HG03520 (cell line): ENCODE data around the gene EPHA8.

Source experiments
- ATAC-seq: cut with Tn5 transposase; IDR thresholded peaks from one replicate; pipeline ENCODE4 v1.9.1; 2021; ENCODE audit warnings: mild to moderate bottlenecking, moderate library complexity; ENCODE audit not compliant: unreplicated experiment

The EPHA8 gene

DNA sequence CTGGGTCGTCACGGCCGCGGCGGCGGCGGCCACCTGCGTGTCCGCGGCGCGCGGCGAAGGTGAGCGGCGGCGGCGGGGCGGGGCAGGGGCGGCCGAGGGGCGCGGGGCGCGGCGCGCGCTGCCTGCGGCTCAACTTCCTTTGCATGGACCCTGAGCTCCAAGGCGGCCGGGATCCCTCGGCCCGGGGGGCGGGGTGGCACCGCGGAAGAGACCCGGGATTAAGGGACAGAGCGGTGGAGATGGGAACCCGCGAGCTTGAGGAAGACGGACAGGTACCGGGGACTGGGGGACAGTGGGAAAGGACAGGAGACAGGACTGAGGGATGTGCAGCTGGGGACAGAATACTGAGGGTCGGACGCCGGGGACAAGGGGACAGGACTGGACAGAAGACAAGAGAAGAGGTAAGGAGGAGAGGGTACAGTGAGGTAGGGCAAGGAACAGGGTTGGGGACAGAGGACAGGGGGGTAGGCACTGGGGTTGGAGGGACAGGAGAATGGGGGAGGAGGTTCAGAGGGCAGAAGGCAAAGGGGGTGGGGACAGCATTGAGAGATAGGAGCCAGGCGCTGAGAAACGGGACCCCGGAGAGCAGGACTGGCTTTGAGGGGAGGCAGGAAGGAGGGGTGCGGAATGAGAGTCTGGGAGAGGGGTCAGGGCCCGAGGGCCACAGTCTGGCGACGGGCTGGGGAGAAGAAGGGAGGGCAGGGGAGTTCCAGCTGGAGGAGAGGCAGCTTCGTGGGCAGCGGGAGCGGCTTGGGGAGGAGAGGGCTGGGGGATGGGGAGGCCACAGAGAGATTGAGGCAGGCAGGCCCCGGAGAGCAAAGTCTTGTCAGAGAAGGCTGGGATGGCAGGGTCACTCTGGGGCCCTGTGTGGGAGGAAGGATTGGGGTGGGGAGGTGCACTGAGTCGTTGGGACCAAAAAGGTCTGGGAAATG is 648 bp downstream of the EPHA8 start:
- ATAC-seq: no peak

DNA sequence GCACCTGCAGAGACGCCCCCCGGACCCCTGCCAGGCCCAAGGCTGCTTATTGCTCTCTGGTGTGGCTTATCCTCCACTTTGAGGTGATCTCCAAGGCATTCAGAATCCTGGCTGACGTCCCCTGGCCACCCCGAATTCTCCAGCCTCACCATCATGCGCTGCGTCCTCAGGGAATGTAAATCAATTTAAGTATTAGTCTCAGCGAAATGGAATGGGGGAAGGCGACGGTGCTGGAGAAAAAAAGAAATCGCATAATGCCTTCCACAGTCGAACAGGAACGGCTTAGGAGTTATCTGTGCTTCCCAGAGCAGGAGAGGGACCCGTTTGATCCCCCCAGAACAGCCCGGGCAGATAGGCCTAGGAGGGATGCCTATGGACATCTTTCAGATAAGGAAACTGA is 2.9 kb downstream of the EPHA8 start:
- ATAC-seq: no peak

DNA sequence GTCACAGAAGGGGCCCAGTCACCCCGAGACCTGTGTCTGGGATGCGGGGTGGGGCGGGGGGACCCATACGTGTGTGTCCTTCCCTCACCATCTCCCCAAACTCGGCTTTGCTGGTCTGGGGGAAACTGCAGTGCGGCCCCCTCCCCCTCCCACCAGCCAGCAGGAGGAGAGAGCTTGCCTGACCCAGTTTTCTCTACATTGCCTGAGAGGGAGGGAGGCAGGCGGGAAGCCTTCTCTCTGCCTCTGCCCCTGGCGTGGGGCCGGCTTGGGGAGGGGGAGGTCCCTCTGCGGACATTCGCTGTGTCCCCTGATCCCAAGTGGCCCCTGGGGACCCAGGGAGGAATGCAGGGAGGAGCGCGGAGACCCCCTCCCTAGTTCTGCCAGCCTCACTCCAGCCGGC is 3.9 kb downstream of the EPHA8 start:
- ATAC-seq: no peak

GRCh38 chr1:22567994-22568393 is 4.7 kb downstream of the EPHA8 start:
- ATAC-seq: no peak

- ATAC-seq: no peak
Observed at GRCh38 chr1:22569269-22569668, 6.0 kb downstream of the EPHA8 start.

- no peak for ATAC-seq
Observed at GRCh38 chr1:22570140-22570909, 7.0 kb downstream of the EPHA8 start.

DNA sequence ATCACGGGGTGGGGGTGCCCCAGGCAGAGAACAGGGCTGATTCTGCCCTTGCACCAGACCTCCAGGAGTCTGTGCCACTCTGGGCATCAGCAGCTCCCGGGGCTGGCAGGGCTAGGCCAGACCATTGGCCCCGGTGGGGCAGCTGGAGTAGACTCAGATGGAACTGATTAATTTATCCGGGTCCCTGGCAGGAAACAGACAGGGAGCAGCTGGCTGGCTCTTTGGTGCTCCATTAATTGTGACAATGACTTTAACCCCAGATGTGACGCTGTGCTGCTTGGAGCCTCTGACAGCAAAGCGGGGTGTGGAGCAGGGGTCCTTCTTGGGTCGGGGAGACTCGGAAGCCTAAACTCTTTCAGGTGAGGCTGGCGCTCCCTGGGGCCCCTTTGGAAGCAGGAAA is 9.5 kb downstream of the EPHA8 start:
- ATAC-seq: no peak

GRCh38 chr1:22573237-22573636 is 9.9 kb downstream of the EPHA8 start:
- no peak for ATAC-seq

DNA sequence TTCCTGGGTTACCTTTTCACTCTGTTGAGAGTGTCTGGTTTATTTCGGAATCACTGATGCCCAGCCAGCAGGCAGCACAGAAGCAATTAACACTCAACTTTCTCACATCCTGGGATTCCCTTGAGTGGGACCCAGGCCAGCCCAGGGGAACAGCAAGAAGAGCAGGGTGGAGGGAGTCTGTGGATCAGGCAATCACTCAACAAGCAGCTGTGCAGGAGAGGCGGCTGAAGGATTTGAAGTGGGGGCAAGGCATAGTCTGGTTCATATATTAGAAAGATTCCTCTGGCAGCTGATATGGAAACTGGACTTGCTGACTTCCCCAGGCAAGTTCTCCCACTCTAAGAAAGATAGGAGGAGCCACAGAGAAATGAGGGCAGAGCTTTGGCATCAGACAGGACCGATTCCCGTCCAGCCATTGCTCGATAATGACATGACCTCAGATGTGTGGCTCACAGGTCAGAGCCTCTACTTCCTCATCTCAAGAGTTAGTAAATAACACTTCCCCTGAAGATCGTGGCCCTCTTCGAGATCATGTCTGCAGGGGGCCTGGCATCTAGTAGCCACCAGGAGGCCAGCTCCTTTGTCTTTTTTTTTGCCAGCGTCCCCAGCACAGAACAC is 12.4 kb downstream of the EPHA8 start:
- ATAC-seq: no peak

DNA sequence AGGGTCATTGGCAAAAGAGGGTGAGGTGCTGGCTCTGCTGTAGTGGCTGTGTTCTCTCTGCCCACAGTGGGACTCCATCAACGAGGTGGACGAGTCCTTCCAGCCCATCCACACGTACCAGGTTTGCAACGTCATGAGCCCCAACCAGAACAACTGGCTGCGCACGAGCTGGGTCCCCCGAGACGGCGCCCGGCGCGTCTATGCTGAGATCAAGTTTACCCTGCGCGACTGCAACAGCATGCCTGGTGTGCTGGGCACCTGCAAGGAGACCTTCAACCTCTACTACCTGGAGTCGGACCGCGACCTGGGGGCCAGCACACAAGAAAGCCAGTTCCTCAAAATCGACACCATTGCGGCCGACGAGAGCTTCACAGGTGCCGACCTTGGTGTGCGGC is 12.9 kb downstream of the EPHA8 start:
- ATAC-seq: no peak

GRCh38 chr1:22576617-22577016 is 13.3 kb downstream of the EPHA8 start:
- ATAC-seq: no peak

GRCh38 chr1:22578732-22579361 is 15.6 kb downstream of the EPHA8 start:
- no peak for ATAC-seq

GRCh38 chr1:22579541-22580155 is 16.4 kb downstream of the EPHA8 start:
- ATAC-seq: no peak

DNA sequence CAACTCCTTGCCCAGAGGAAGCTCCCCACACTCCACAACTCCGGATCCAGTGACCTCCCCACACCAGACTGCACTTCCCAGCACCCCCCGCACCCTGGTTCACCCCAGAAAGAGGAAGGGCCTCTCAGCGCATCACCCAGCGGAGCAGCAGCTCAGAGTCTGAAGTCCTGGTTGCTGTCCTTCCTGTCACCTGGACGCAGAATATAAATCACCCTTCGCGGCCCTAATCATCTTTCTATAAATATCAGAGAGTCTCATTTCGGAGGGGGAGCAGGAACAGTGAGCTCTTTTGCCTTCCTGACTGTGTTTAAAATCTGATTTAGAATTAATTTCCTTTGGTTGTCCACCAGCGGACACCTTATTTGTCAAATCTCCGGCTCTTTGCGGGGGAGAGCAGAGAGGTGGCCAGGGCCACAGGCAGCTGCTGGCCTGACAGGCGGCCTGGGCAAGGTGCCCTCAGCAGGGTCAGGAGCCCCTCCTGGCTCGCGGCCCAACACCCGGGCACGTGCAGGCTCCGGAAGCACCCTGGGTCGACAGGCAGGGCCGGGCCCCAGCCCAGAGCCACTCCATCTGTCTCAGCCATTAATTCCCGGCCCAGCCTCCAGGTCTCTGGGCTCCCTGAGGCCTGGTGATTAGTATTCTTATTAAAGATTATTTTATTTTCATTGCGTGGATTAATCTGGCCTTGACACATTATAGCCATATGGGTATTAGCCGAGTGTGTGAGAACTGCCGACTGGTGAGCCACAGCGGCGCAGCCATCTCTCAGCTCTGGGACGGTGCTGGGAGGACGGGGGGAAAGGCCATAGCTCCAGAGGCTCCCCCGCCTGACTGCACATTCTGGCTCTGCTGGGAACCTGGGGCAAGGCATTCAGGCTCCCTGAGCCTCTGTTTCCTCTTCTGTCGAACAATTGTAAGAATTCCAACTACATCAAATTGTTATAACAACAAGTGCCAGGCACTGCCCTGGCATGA is 19.7 kb downstream of the EPHA8 start:
- ATAC-seq: no peak

- no peak for ATAC-seq
Observed at GRCh38 chr1:22584001-22584562, 20.8 kb downstream of the EPHA8 start.

GRCh38 chr1:22584970-22585369 is 21.7 kb downstream of the EPHA8 start:
- no peak for ATAC-seq

DNA sequence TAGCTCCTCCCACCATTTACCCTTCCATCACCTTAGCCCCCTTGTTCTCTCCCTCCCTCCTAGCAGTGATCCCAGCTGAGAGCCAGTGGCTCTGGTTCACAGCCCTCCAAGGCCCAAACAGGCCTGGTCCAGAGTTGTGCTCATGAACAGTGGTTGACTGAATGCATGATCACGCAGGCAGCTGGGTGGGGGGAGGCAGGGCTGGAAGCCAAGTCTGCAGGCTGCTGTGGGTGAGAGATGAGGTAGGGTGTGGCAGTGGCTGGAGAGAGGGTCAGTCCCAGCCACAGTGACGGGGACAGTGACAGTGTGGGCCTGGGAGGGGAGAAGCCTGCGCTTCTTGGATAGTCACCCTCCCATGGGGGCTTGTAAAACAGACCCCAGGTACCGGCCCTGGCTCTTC is 22.2 kb downstream of the EPHA8 start:
- no peak for ATAC-seq

- no peak for ATAC-seq
Observed at GRCh38 chr1:22586356-22587130, 23.3 kb downstream of the EPHA8 start.
